ENCODE measurements around the gene KIF4A. TPM values are rescaled to one million over a fixed set of nuclear protein-coding genes. Genes with fewer than 3 reads are reported as not detected.

Gene KIF4A
- polyA plus RNA-seq, 5 donors: 10.0 to 30.4 (median 17.7) TPM

DNA sequence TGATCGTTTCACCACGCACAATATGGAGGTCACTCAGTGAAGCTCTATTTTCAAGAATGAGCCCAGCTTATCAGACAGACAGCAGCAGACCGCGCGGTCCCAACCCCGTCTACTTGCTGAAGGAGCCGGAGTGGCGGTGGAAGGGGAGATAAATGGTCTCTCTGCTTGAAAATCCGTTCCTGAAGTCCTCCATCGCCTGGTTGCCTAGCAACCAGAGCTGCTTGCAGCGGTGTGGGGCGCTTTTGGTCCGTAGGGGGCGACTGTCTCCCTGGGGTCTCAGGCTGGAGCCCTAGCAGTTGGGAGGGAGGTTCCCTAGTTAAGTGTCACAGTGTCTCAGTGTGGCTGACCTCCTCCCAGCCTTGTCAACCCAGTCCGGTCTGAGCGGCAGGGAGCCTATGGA, 146.4 kb downstream of the KIF4A start:
- DNase-seq: no peak

DNA sequence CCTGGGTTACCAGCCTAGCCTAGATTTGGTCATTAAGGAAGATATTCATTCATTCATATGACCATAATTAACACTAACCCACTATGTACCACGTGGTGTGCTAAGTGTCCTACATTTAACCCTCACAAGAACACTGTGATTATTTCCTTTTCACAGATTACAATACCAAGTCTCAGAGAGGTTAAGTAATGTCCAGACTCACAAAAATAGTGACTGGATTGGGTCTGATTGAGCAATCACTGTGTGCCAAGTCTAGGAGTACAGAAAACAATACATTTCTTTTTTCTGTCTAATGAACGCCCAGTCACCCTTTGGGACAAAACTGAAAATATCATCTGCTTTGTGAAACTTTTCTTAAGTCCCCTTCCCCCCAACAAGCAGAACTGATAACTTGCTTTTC, 147.1 kb downstream of the KIF4A start:
- DNase-seq: no peak

DNA sequence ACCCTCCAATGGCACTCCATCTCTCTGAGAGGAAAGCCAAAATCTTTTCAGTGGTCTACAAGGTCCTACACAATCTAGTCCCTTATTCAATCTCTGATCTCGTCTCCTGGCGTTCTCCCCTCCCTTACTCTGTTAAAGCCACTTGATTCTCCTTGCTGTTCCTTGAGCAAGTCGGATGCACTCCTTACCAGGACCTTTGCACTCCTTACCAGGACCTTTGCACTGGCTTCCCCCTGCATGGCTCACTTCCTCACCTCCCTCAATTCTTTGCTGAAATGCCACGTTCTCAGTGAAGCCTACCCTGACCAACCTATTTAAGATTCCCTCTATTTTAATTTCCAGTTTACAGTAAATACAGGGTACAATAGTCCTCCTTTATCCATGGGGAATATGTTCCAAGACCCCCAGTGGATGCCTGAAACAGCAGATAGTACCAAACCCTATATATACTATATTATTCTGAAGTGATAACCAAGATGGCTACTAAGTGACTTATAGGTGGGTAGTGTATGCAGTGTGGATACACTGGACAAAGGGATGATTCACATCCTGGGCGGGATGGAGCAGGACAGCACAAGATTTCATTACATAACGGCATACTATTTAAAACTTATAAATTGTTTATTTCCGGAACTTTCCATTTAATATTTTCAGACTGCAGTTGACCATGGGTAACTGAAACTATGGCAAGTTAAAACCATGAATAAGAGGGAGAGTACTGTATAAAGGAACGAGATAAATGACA, 148.2 kb downstream of the KIF4A start:
- DNase-seq: no peak

DNA sequence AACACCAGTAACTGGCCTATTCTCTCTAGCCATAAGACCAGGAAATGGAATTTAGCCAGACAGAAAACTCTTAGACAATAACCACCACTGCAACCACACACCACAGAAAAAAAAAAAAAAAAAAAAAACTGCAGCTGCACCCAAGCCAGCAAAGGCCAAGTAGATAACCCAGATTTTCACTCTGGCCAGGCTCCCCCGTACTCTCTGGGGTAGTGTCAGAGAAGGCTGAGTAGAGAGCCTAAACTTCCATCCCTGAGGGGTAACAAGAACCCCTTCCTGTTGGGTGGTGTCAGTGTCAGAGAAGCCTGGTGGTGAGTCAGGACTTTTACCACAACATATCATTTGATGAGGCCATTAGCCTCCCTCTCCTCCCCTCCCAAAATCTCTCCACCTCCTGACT, 149.1 kb downstream of the KIF4A start:
- DNase-seq: no peak

DNA sequence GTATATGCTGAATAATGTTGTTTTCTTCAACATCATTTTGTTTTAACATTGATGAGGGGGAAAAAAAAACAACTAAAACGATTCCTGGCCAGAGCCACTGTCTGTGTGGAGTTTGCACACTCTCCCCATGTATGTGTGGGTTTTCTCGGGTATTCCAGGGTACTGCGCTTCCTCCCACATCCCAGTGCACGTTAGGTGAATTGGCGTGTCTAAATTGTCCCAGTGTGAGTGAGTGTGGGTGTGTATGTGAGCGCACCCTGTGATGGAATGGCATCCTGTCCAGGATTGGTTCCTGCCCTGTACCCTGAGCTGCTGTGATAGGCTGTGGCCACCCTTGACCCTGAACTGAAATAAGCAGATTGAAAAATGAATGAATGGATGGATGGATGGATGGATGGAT, 152.3 kb downstream of the KIF4A start:
- no peak for DNase-seq

DNA sequence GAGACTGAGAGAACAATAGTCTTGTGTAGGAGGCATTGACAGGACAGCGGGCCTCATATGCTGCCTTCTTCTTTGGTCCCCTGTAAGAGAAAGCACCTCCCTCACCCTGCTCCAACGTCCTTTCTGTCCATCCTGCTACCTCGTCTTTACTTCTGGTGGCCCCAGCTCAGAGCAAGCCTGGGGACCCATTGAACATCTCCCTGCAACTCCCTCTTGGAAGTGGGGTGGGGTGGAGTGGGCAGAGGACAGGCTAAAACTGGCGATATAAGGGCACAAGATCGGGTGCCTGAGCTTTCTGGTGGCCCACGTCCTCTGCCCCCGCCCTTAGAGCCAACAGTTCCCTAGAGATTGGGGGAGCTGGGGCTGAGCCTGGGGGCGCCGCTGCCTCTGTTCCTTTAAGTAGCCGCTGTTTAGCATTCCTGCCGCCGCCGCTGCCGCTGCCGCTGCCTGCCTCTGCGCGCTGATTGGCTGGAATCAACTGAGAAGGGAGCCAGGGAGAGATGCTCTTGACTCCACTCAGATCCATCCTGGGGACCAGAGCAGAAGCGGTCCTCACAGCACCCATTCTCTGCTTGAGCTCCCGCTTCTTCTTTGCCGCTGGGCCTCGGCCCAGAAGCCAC, 154.5 kb downstream of the KIF4A start, which contains the start of gene DLG3:
Gene DLG3, plus strand, starts transcription at position 510 of the 620 bp plus-strand sequence. CDS start 367 bp downstream, outside the sequence.
- no peak for DNase-seq

DNA sequence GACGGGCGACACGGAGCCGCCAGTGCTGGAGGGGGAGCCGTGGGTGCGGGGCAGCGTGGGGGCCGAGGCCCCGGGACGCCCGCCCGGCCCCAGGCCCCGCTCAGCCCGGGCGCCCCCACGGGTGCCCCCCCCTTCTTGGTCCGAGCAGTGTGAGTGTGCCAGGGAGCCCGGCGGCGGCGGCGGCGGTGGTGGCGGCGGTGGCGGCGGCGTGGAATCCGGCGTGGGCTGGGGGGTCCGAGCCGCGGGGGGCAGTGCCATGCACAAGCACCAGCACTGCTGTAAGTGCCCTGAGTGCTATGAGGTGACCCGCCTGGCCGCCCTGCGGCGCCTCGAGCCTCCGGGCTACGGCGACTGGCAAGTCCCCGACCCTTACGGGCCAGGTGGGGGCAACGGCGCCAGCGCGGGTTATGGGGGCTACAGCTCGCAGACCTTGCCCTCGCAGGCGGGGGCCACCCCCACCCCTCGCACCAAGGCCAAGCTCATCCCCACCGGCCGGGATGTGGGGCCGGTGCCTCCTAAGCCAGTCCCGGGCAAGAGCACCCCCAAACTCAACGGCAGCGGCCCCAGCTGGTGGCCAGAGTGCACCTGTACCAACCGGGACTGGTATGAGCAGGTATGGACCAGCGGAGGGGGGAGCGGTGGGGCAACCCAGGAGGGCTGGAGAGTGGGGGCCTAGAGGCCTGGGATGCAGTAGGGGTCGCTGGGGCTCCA, 155.2 kb downstream of the KIF4A start:
- no peak for DNase-seq

DNA sequence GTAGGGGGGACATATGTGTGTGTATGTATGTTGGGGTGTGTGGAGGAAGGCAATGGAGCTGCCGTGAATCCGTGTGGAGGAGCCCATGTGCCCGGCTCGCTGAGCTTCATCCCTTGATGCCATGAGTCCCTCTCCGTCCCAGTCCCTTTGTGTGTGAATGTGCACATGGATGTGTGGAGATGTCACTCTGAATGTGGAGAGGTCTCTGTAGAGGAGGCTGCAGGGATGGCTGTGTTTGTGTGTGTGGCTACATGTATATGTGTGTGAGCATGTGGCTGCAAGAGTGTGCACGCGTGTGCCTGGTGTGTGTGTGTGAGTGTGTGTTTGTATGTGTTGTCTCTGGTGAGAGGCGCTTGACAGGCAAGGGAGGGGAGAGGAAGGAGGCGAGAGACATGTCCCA, 156.0 kb downstream of the KIF4A start:
- no peak for DNase-seq

DNA sequence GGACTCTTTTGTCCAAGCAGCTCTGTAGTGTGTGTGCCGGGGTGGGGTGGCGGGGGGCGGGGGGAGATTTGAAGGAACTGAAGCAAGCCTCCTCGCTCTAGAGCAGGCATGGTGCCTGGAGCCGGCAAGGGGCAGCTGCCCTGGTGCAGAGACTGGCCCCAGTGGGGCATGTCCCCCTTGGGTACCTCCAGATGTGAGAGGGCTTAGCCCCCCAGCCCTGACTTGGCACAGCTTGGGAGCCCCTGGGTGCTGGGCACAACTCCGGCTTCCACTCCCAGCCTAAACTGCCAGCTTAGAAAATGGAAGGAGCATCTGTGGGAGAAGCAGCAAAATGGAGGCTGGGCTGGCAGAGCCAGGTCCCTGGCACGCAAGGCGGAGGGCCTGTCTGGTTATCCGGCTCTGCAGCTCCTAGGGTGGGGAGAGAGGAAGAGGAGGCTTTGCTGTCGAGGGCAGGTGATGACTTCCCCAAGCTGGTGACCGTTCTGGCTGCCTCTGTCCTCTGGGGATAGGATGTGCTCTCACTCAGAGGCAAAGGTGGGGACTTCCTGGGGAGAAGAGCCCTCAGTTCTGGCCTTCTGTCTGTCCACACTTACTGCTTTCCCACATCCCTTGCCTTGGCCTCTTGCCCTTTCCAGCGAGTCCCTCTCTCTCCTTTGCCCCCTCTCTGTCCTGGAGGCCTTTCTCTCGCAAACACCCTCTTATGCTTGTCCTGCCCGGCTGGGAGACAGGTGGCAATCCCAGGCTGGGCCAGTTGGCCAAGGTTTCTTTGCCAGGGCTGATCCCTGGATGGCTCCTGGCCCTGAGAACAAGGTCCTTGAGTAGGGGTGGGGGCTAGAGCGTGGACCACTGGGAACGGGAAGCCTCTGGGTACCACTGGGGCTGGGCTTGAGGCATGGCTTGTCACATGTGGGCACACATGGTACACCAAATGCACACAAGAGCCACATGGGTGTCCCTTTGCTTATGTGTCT, 156.8 kb downstream of the KIF4A start:
- DNase-seq: no peak

DNA sequence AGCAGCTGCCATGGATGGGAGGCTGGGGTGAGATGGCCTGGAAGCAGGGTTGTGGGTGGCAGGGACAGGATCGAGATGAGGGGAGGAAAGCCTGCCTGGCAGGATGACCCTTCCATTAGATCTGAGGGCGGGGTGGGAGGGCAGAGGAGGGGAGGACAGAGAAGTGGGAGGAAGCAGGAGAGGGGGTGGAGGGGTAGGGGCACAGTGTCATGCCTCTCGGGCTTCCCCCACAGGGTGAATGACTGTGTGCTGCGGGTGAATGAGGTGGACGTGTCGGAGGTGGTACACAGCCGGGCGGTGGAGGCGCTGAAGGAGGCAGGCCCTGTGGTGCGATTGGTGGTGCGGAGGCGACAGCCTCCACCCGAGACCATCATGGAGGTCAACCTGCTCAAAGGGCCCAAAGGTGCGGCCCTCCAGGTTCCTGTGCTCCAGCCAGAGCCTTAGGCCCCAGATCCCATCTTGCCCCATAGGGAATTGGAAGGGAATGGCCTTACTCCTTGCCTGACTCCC, 159.6 kb downstream of the KIF4A start:
- no peak for DNase-seq

DNA sequence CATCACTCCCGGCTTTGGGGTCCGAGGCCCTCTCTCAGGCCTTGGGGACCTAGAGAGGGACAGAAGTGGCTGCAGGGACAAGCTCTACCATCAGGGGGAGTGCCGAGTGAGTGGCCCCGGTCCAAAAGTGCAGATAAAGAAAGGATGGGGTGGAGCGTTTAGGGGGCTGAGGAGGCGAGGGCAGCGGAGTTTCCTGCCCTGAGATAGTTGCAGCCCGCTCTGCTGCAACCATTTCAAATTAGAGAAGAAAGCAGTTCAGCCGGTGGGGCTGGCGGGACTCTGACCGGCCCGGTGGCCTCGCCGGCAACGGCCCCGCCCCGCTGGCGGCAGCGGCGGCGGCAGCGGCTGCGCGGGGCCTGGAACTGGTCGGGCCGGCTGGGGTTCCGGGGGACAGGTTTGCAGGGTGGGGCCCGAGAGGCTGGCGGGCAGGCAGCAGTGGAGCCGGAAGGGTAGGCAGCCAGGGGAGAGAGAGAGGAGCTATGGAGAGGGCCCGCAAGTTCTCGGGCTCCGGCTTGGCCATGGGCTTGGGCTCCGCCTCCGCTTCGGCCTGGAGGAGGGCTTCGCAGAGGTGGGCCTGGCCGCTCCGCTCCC, 162.3 kb downstream of the KIF4A start:
- peak in 1 of 2 donors; percentile 42 for DNase-seq

DNA sequence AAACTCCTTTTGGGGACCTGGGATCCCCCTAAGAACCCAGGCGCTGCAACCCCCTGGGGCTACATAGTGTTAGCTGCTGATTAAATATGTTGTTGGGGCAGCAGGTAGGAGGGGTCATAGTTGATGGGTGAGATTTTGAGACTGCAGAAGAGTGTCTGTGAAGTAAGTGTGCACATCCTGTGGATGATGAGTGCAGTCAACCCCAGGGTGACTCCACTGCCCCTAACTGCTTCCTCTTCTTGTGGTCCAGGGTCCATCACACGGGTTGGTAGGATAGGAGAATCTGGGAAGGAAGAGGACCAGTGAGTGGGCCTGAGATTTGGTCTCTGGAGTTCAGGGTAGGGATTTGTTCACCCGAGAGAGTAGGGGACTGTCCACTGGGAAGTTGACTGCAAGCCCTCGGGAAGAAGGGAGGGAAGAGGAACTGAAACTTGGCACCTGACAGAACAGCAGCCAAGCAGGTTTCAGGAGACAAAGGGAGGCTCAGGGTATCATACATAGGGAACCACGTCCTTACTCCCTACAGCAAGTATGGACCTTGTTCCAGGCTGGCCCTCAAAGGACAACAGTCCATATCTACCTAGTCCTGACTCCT, 163.2 kb downstream of the KIF4A start:
- DNase-seq: no peak

DNA sequence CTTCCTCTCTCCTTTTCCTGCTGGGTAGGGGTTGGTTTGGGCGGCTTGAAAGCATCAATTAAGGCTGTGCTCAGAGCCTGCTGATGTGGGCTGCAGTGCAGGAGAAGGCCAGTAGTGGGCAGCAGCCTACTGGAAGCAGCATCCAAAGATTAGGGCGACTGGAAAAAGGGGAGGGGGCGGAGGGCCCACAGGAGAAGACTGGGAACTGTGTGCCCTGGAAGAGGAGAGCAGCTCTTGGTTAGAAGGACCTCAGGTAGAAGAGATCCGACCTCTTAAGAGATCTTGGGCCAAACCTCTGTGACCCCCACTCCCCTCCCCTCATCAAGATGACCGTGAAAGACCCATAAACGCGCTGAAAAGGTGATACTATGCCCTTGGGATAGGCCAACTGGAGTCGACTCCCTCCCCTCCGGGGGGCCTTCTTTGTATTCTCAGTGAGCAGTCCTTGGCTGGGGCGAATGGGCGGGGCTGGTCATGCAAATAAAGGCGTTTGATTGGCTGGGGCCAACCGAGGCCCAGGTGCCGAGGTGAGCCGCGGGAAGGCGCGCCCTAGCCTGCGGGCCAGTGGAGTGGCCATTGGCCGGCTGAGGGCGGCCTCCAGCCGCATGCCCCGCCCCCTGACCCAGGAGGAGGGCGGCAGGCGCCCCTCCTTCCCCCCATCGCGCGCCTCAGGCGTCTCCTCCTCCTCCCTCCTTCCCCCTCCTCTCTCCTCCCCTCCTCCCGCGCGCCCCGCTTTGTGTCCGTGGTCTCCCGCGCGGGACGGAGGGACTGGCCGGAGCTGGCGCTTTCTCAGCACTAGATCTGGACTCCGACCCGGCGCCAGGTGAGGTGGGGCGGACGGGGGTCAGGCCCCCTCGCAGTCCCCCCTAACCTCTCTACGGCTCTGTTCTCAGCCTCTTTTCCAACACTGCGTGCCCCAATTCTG, 164.8 kb downstream of the KIF4A start:
- DNase-seq: peak; percentile 75 to 78

DNA sequence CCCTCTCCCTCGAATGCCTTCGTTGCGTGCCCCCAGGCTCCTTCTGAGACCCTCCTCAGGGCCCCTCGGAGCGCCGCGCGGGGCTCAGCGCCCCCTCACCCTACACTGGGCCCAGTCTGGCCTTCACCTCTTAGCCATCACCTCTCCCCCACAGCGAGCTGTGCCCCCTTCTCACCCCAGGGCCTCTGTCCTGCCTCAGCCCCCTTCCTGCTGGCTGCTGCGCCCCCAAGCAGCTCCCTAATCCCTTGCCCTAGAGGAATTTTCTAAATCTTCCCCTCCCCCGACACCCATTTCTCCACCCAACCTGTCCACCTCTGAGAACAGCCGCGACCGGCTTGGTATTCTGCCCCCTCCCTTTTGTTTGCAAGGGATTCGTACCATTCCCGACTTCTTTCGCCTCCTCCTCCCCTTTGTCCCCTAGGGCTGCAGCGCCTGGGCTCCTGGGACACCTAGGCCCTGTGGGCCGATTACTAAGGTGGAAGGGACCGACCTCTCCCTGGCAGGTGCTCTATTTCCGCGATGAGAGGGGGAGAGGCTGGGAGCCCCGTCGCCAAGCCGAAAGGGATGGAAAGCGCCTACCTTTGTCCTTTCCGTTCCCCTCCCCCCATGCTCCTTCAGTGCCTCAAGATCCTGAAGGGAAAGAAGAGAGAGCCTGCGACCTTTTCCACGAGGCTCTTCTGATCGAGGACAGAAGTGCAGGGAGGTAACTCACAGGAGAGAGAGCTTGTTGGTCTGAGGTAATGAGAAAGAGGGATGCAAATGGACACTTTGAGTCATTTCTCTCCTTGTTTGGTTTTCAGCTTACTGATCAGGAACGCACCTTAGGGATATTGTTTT, 165.7 kb downstream of the KIF4A start:
- no peak for DNase-seq

DNA sequence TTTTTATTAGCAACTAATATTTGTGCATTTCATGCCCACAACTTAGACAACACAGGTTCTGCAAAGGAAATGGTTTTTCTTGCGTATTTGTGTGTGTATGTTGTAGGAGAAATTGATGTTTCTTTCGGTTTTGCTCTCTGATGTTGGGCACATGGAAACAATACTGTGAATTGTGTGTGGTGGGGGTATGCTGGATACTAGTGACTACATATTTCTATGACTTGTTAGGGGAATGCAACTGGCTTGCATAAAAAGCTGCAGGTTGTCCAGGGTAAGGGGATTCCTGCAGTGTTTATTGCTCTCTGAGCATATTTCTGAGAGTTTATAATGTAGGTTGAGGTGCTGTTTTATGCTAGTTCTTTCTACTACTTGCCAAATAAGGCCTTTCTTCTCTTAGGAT, 166.4 kb downstream of the KIF4A start:
- DNase-seq: no peak

DNA sequence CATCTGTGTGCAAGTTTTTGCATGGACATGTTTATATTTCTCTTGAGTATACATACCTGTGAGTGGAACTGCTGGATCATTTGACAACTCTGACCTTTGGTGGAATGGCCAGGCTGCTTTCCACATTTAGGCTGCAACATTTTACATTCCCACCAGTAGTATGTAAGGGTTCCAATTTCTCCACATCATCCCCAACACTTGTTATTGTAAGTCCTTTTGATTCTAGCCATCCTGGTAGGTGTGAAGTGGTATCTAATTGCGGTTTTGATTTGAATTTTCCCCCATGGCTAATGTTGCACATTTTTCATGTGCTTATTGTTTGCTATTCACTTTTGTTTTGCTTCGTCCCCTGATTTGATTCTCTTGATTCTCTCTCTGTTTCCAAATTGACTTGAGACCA, 171.1 kb downstream of the KIF4A start:
- DNase-seq: no peak

DNA sequence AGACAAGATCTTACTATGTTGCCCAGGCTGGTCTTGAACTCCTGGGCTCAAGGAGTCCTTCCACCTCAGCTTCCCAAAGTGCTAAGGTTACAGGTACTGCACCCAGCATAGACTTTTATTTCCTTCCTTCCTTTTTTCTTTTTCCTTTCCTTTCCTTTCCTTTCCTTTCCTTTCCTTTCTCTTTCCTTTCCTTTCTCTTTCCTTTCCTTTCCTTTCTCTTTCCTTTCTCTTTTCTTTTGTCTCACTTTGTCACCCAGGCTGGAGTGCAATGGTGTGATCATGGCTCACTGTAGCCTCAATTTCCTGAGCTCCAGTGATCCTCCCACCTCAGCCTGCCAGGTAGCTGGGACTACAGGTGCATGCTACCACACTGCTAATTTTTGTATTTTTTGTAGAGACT, 174.1 kb downstream of the KIF4A start:
- DNase-seq: no peak

DNA sequence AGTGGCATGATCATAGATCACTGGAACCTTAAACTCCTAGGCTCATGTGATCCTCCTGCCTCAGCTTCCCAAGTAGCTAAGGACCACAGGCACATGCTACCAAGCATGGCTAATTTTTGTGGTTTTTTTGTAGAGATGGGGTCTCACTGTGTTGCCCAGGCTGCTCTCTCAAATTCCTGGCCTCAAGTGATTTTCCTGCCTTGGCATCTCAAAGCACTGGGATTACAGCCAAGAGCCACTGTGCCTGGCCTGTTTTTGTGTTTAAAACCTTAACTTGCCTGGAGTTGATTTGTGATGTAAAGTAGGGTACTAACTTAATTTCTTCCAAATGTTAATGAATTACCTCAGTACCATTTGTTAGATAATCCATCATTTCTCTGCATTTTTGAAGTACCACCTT, 177.1 kb downstream of the KIF4A start:
- DNase-seq: no peak

DNA sequence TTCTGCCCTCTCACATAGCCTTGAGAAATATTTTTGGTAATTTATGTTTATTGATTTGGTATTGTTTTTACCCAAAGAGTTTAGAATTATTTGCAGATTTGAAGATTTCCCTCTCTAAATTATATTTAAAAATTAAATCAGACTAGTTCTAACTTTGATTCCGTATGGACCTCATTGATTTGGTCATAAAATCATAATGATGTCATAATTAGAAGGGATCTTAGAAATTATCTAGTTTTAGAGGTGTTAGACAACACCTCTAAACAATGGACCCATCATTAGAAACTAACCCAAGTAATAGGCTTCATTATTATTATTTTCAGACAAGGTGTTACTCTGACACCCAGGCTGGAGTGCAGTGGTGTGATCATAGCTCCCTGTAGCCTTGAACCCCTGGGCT, 178.8 kb downstream of the KIF4A start:
- DNase-seq: no peak

Data from right lung (tissue), 5 donors.